Vagina (tissue), 2 donors: ENCODE results near the gene FAM216B.

Experiments used
- POLR2A ChIP-seq, 2 donors: fragments of 450-650 bp; IDR thresholded peaks; one replicate each; pipeline ENCODE4 v1.6.1; 2017; ENCODE audit warnings: antibody characterized with exemption in 2 of 2, mild to moderate bottlenecking in 2 of 2, moderate library complexity in 2 of 2
- POLR2AphosphoS5 ChIP-seq, 2 donors: sonication (generic); formaldehyde crosslinking; IDR thresholded peaks; one replicate each; pipeline ENCODE4 v1.9.0; 2017; ENCODE audit warnings: antibody characterized with exemption in 2 of 2, mild to moderate bottlenecking in 2 of 2, low read depth in 1 of 2; ENCODE audit not compliant: insufficient read depth in 1 of 2
- TF ChIP-seq, protein P1 (sequence below), 3 experiments: fragments of 450-650 bp in 2 of 3; fragments of 200-600 bp in 1 of 3; sonication (generic) in 1 of 3; IDR thresholded peaks; one replicate each; pipeline ENCODE4 v1.5.1; 2017 to 2019; ENCODE audit warnings: antibody characterized with exemption in 3 of 3, mild to moderate bottlenecking in 2 of 3, moderate library complexity in 2 of 3

- TF ChIP-seq POLR2AphosphoS5 (IDR thresholded peaks at IDR 0.05; ENCODE audit: insufficient read depth in 1 of 2, low read depth in 1 of 2) (no peak), POLR2A (IDR thresholded peaks at IDR 0.05) (no peak)
- TF ChIP-seq, protein P1, sequence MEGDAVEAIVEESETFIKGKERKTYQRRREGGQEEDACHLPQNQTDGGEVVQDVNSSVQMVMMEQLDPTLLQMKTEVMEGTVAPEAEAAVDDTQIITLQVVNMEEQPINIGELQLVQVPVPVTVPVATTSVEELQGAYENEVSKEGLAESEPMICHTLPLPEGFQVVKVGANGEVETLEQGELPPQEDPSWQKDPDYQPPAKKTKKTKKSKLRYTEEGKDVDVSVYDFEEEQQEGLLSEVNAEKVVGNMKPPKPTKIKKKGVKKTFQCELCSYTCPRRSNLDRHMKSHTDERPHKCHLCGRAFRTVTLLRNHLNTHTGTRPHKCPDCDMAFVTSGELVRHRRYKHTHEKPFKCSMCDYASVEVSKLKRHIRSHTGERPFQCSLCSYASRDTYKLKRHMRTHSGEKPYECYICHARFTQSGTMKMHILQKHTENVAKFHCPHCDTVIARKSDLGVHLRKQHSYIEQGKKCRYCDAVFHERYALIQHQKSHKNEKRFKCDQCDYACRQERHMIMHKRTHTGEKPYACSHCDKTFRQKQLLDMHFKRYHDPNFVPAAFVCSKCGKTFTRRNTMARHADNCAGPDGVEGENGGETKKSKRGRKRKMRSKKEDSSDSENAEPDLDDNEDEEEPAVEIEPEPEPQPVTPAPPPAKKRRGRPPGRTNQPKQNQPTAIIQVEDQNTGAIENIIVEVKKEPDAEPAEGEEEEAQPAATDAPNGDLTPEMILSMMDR (IDR thresholded peaks at IDR 0.05), result no peak
These were observed 53.6 kb downstream of the FAM216B start for GRCh38 chr13:42834946-42835345.
